IMR-90 (cell line): ENCODE data around the gene FRZB. TPM values are rescaled to one million over a fixed set of nuclear protein-coding genes. Genes with fewer than 3 reads are reported as not detected.

ENCODE experiments used
- ATAC-seq: fragments of 200-7000 bp; cut with Tn5 transposase; 2 replicates; pipeline ENCODE4 v1.9.1; 2020; ENCODE audit warnings: low read depth, mild to moderate bottlenecking, moderate library complexity
- BruUV-seq: library from RNA; stranded (reverse); fragments of 400-500 nt; replicated peaks from 2 replicates; lab custom pipeline; 2021; lab: Mats Ljungman, UMichigan
- CTCF ChIA-PET: fragments of 300-600 bp; formaldehyde crosslinking; extraction: SDS; loops from one replicate; lab custom pipeline; 2021; ENCODE audit warnings: antibody characterized with exemption; lab: Yijun Ruan, JAX
- POLR2A ChIA-PET: fragments of 300-600 bp; sonication (Branson Sonifier 250); formaldehyde crosslinking; loops from one replicate; lab custom pipeline; 2022; ENCODE audit warnings: antibody characterized with exemption; ENCODE audit not compliant: unreplicated experiment; lab: Charles Lee
- DNase-seq: peaks from one replicate; pipeline ENCODE4 v3.0.0; 2013
- H2AFZ ChIP-seq: replicated peaks from 2 replicates; pipeline ENCODE3; 2013; ENCODE audit warnings: low read length, mild to moderate bottlenecking; ENCODE audit not compliant: poor library complexity
- H2AK5ac ChIP-seq: 2 replicates; pipeline ENCODE4 v1.6.1; 2013; ENCODE audit warnings: low read depth, low read length, inconsistent platforms
- H2AK9ac ChIP-seq: replicated peaks from 2 replicates; pipeline ENCODE3; 2013; ENCODE audit warnings: mild to moderate bottlenecking, low read depth, low read length, moderate library complexity; ENCODE audit not compliant: poor library complexity
- H2BK120ac ChIP-seq: 2 replicates; pipeline ENCODE4 v1.6.1; 2013; ENCODE audit warnings: low read depth, low read length, inconsistent platforms
- H2BK15ac ChIP-seq: 3 replicates; pipeline ENCODE4 v1.6.1; 2013; ENCODE audit warnings: low read depth, low read length, inconsistent platforms
- H2BK20ac ChIP-seq: 2 replicates; pipeline ENCODE4 v1.6.1; 2013; ENCODE audit warnings: low read depth, mild to moderate bottlenecking, inconsistent platforms, low read length, moderate library complexity
- H2BK5ac ChIP-seq: 2 replicates; pipeline ENCODE4 v1.6.1; 2013; ENCODE audit warnings: mild to moderate bottlenecking, low read depth, low read length, inconsistent platforms; ENCODE audit not compliant: poor library complexity, severe bottlenecking
- H3K14ac ChIP-seq: replicated peaks from 2 replicates; pipeline ENCODE4 v1.6.1; 2013; ENCODE audit warnings: low read depth, low read length, inconsistent platforms
- H3K18ac ChIP-seq: 2 replicates; pipeline ENCODE4 v1.6.1; 2013; ENCODE audit warnings: low read depth, low read length, control low read depth
- H3K23ac ChIP-seq: 2 replicates; pipeline ENCODE4 v1.6.1; 2013; ENCODE audit warnings: low read depth, low read length, inconsistent platforms
- H3K27ac ChIP-seq: 2 replicates; pipeline ENCODE4 v1.5.1; 2013; ENCODE audit warnings: mild to moderate bottlenecking, control low read depth, low read length; ENCODE audit not compliant: insufficient read depth
- H3K27me3 ChIP-seq: 2 replicates; pipeline ENCODE4 v1.6.1; 2013; ENCODE audit warnings: low read length; ENCODE audit not compliant: control insufficient read depth, insufficient read depth
- H3K36me3 ChIP-seq: 2 replicates; pipeline ENCODE4 v1.6.1; 2013; ENCODE audit warnings: low read length, mixed read lengths; ENCODE audit not compliant: control insufficient read depth, insufficient read depth
- H3K4ac ChIP-seq: 2 replicates; pipeline ENCODE4 v1.6.1; 2013; ENCODE audit warnings: low read depth, low read length, inconsistent platforms
- H3K4me1 ChIP-seq: 2 replicates; pipeline ENCODE4 v1.6.1; 2013; ENCODE audit warnings: low read length, mixed read lengths; ENCODE audit not compliant: control insufficient read depth, insufficient read depth
- H3K4me2 ChIP-seq: 2 replicates; pipeline ENCODE4 v1.6.1; 2013; ENCODE audit warnings: low read depth, mild to moderate bottlenecking, control low read depth, low read length, moderate library complexity
- H3K4me3 ChIP-seq: 2 replicates; pipeline ENCODE4 v1.5.1; 2013; ENCODE audit warnings: low read depth, mild to moderate bottlenecking, control low read depth, low read length, moderate library complexity; ENCODE audit not compliant: insufficient read depth
- H3K56ac ChIP-seq: 2 replicates; pipeline ENCODE4 v1.6.1; 2013; ENCODE audit warnings: low read length, inconsistent platforms; ENCODE audit not compliant: insufficient read depth; ENCODE audit errors: extremely low read depth
- H3K79me1 ChIP-seq, 2 experiments: 2 replicates each; pipeline ENCODE4 v1.6.1; 2013; ENCODE audit warnings: low read length in 2 of 2, inconsistent platforms in 1 of 2, low read depth in 1 of 2
- H3K9ac ChIP-seq: 2 replicates; pipeline ENCODE4 v1.6.1; 2013; ENCODE audit warnings: low read depth, low read length, control low read depth
- H3K9me1 ChIP-seq: 2 replicates; pipeline ENCODE4 v1.6.1; 2013; ENCODE audit warnings: low read length, inconsistent platforms; ENCODE audit not compliant: insufficient read depth
- H3K9me3 ChIP-seq: 2 replicates; pipeline ENCODE4 v1.6.1; 2013; ENCODE audit warnings: low read length; ENCODE audit not compliant: control insufficient read depth, insufficient read depth
- H4K20me1 ChIP-seq: 2 replicates; pipeline ENCODE4 v1.6.1; 2013; ENCODE audit warnings: low read length, inconsistent platforms; ENCODE audit not compliant: insufficient read depth
- H4K5ac ChIP-seq: 2 replicates; pipeline ENCODE4 v1.6.1; 2013; ENCODE audit warnings: mild to moderate bottlenecking, low read depth, low read length, control low read depth
- H4K8ac ChIP-seq, 2 experiments: 2 replicates each; pipeline ENCODE4 v1.6.1; 2013; ENCODE audit warnings: low read depth in 2 of 2, low read length in 2 of 2, control low read depth in 1 of 2, inconsistent platforms in 1 of 2
- H4K91ac ChIP-seq: 2 replicates; pipeline ENCODE4 v1.6.1; 2013; ENCODE audit warnings: low read depth, low read length, inconsistent platforms; ENCODE audit not compliant: insufficient read depth
- BHLHE40 ChIP-seq: fragments of 150-350 bp; IDR thresholded peaks from 2 replicates; pipeline ENCODE4 v1.6.1; 2016; ENCODE audit warnings: mild to moderate bottlenecking, low read depth, low read length
- MAFK ChIP-seq: IDR thresholded peaks from 2 replicates; pipeline ENCODE4 v1.6.1; 2012; ENCODE audit warnings: low read depth, low read length, improper control_type of control experiment
- MAZ ChIP-seq: IDR thresholded peaks from 2 replicates; pipeline ENCODE4 v1.6.1; 2012; ENCODE audit warnings: low read depth, mild to moderate bottlenecking, low read length, improper control_type of control experiment, moderate library complexity, borderline replicate concordance
- NFE2L2 ChIP-seq: fragments of 150-350 bp; IDR thresholded peaks from 2 replicates; pipeline ENCODE4 v1.6.1; 2016; ENCODE audit warnings: low read depth, mild to moderate bottlenecking, low read length
- WGBS, 2 experiments: methylation state at CpG; one replicate each; pipeline versions ENCODE4 v1.1.5 to v1.1.7; 2013; ENCODE audit warnings: missing lambda C conversion rate in 2 of 2; ENCODE audit not compliant: insufficient read length in 1 of 2; ENCODE audit errors: extremely low coverage in 2 of 2; 5-methylcytosine and 5-hydroxymethylcytosine counted together
- dilution Hi-C: fragments of 300-500 bp; cut with HindIII; formaldehyde crosslinking; loops from one replicate; pipeline ENCODE4 v1.14.3; 2018; ENCODE audit warnings: low sequenced_read_pairs; ENCODE audit not compliant: unreplicated experiment
- in situ Hi-C: fragments of 300-500 bp; cut with MboI; formaldehyde crosslinking; loops from 3 replicates; pipeline ENCODE4 v1.14.3; 2019; ENCODE audit warnings: low sequenced_read_pairs, inconsistent platforms, mixed read lengths
- intact Hi-C: fragments of 100-400 bp; cut with micrococcal nuclease; formaldehyde crosslinking; loops from 2 replicates; pipeline ENCODE4 v1.10.0; 2022
- polyA plus RNA-seq, 3 experiments: library from polyadenylated mRNA; depleted of rRNA; stranded (reverse); fragments of >200 nt; gene quantifications; 2 replicates each; pipeline ENCODE4 v1.2.3, GENCODE V29; 2012; ENCODE audit warnings: low replicate concordance in 1 of 3
- total RNA-seq: library from RNA; depleted of rRNA; stranded (reverse); fragments of >200 nt; gene quantifications from 2 replicates; pipeline ENCODE4 v1.2.3, GENCODE V29; 2012

Gene FRZB
- total and polyA plus RNA-seq, 2 of the 4 experiments (the other 2 are of a cell fraction): 0.18 to 1.2 TPM

GRCh38 chr2:182804128-182804527 lies 62.3 kb downstream of the FRZB start:
- ATAC-seq: no peak
- Histone ChIP-seq H3K79me1 (no peaks in the 10 kb centered on the region), H4K5ac (no peak overlapping the region), H3K18ac (no peak overlapping the region), H3K36me3 (no peaks in the 10 kb centered on the region), H3K23ac (no peak overlapping the region), H2BK120ac (no peak overlapping the region), H4K91ac (no peak overlapping the region), H2BK20ac (no peak overlapping the region), H3K9ac (no peak overlapping the region), H2BK15ac (no peak overlapping the region), H3K56ac (no peak overlapping the region), H3K4ac (no peak overlapping the region), H3K14ac (no peak overlapping the region), H3K4me3 (no peak overlapping the region), H3K9me3 (no peaks in the 10 kb centered on the region), H3K27me3 (peaks cover 2% of the 10 kb centered on the region), H3K4me2 (no peak overlapping the region), H3K27ac (no peak overlapping the region), H2BK5ac (no peak overlapping the region), H2AFZ (no peak overlapping the region), H3K4me1 (no peaks in the 10 kb centered on the region), H4K8ac (no peak overlapping the region), H2AK9ac (no peak overlapping the region), H2AK5ac (no peak overlapping the region), H3K9me1 (no peaks in the 10 kb centered on the region), H4K20me1 (no peaks in the 10 kb centered on the region)
- ChIA-PET CTCF (interaction anchor here (1.7 kb wide), 1 partner anchor 41 kb away, joined by 3 read pairs; no protein-coding TSS in a partner anchor), POLR2A (no interaction called here)
- intact Hi-C loops (no loop called here), in situ Hi-C loops (no loop called here), dilution Hi-C loops (no loop called here)
- TF ChIP-seq MAFK (no peak), BHLHE40 (no peak), MAZ (no peak), NFE2L2 (no peak)
- no TSS peak for BruUV-seq
- no peak for DNase-seq
- 80% methylated on average over 1 of the region's 5 CpGs; no CpG with 5 or more reads in 1 of the 2 experiments for WGBS, 2 experiments
